C4-2B (cell line): ENCODE data around the gene EIF4E2.

Experiments used
- H3K27ac ChIP-seq: fragments of 450-650 bp; 2 replicates; pipeline ENCODE4 v1.5.1; 2017
- CTCF ChIP-seq: fragments of 450-650 bp; conservative IDR thresholded peaks from 2 replicates; pipeline ENCODE4 v1.5.1; 2017; ENCODE audit warnings: mild to moderate bottlenecking
- ZFX ChIP-seq: fragments of 450-650 bp; IDR thresholded peaks from 2 replicates; pipeline ENCODE4 v1.6.1; 2017

EIF4E2 gene

GRCh38 chr2:232540441-232541041, 9.9 kb upstream of the EIF4E2 start:
- no peak overlapping the region for H3K27ac ChIP-seq
- TF ChIP-seq ZFX (no peak), CTCF (no peak)

- H3K27ac ChIP-seq, result no peak overlapping the region
- TF ChIP-seq CTCF (no peak), ZFX (no peak)
Observed at GRCh38 chr2:232541195-232541960, 9.1 kb upstream of the EIF4E2 start.

GRCh38 chr2:232541961-232542714, 8.4 kb upstream of the EIF4E2 start:
- TF ChIP-seq CTCF, result no peak
- TF ChIP-seq ZFX, result no peak
- H3K27ac ChIP-seq, result no peak overlapping the region

- no peak overlapping the region for H3K27ac ChIP-seq
- TF ChIP-seq ZFX (no peak), CTCF (no peak)
Observed at GRCh38 chr2:232542715-232543467, 7.6 kb upstream of the EIF4E2 start.

- TF ChIP-seq CTCF (no peak), ZFX (no peak)
- H3K27ac ChIP-seq, result no peak overlapping the region
Observed at GRCh38 chr2:232543491-232543890, 7.0 kb upstream of the EIF4E2 start.

GRCh38 chr2:232543928-232544631, 6.4 kb upstream of the EIF4E2 start:
- H3K27ac ChIP-seq, result no peak overlapping the region

More at GRCh38 chr2:232543928-232544631, 6.4 kb upstream of the EIF4E2 start:
- TF ChIP-seq CTCF, result no peak
- TF ChIP-seq ZFX, result no peak
